ENCODE measurements around the gene MATK. TPM values are rescaled to one million over a fixed set of nuclear protein-coding genes. Genes with fewer than 3 reads are reported as not detected.
"Not testable (repeated sequence)": the region's sequence is repeated elsewhere in the genome, so short reads cannot be mapped to it uniquely, and the experiment has no call there.

MATK gene
- total RNA-seq, 1 donor from 2014 or later, result 0.29 TPM

GRCh38 chr19:3770136-3770999 lies 15.8 kb downstream of the MATK start:
- no peak for DNase-seq (ENCODE audit: low read depth)
- no peak for TF ChIP-seq CTCF (conservative IDR thresholded peaks at IDR 0.05; ENCODE audit: low read depth, low read length)
- H3K4me3 ChIP-seq (ENCODE audit: low read depth, low read length), result no peak overlapping the region

GRCh38 chr19:3769494-3769893 lies 16.7 kb downstream of the MATK start:
- DNase-seq (ENCODE audit: low read depth), result no peak
- TF ChIP-seq CTCF (conservative IDR thresholded peaks at IDR 0.05; ENCODE audit: low read depth, low read length), result no peak
- no peak overlapping the region for H3K4me3 ChIP-seq (ENCODE audit: low read depth, low read length)

GRCh38 chr19:3768748-3769099 lies 17.5 kb downstream of the MATK start:
- no peak overlapping the region for H3K4me3 ChIP-seq (ENCODE audit: low read depth, low read length)
- no peak for TF ChIP-seq CTCF (conservative IDR thresholded peaks at IDR 0.05; ENCODE audit: low read depth, low read length)
- no peak for DNase-seq (ENCODE audit: low read depth)

GRCh38 chr19:3768015-3768747 lies 18.0 kb downstream of the MATK start:
- no peak for TF ChIP-seq CTCF (conservative IDR thresholded peaks at IDR 0.05; ENCODE audit: low read depth, low read length)
- H3K4me3 ChIP-seq (ENCODE audit: low read depth, low read length), result no peak overlapping the region
- no peak for DNase-seq (ENCODE audit: low read depth)

GRCh38 chr19:3767050-3767449 lies 19.1 kb downstream of the MATK start:
- no peak for DNase-seq (ENCODE audit: low read depth)
- TF ChIP-seq CTCF (conservative IDR thresholded peaks at IDR 0.05; ENCODE audit: low read depth, low read length), result no peak
- no peak overlapping the region for H3K4me3 ChIP-seq (ENCODE audit: low read depth, low read length)

- no peak for TF ChIP-seq CTCF (conservative IDR thresholded peaks at IDR 0.05; ENCODE audit: low read depth, low read length)
- no peak overlapping the region for H3K4me3 ChIP-seq (ENCODE audit: low read depth, low read length)
- no peak for DNase-seq (ENCODE audit: low read depth)
Measured at GRCh38 chr19:3766520-3766919, 19.7 kb downstream of the MATK start.

GRCh38 chr19:3765757-3766156 lies 20.4 kb downstream of the MATK start:
- H3K4me3 ChIP-seq (ENCODE audit: low read depth, low read length); DNase-seq (ENCODE audit: low read depth): not testable (repeated sequence)

All from epithelial cell of proximal tubule (primary cell).